SU-DHL-6 (cell line): ENCODE results near the gene ERMP1.

Source experiments
- H2AFZ ChIP-seq: fragments of 200-600 bp; sonication (generic); 2 replicates; pipeline ENCODE4 v1.6.1; 2014; ENCODE audit warnings: low read depth, mild to moderate bottlenecking, moderate library complexity, mixed read lengths, antibody characterized with exemption, low read length; ENCODE audit not compliant: severe bottlenecking
- H3F3A ChIP-seq: fragments of 200-600 bp; shearing (Covaris generic); 2 replicates; pipeline ENCODE4 v1.6.0; 2016; ENCODE audit warnings: antibody characterized with exemption, mild to moderate bottlenecking; ENCODE audit not compliant: insufficient read depth
- H3K27ac ChIP-seq: fragments of 200-600 bp; sonication (generic); 2 replicates; pipeline ENCODE4 v1.5.1; 2016; ENCODE audit warnings: low read depth, mild to moderate bottlenecking, low read length, moderate library complexity, mixed read lengths
- H3K27me3 ChIP-seq: fragments of 200-600 bp; sonication (generic), shearing (Covaris generic); 2 replicates; pipeline ENCODE4 v1.6.0; 2014; ENCODE audit warnings: mild to moderate bottlenecking, low read length
- H3K36me3 ChIP-seq: fragments of 200-600 bp; sonication (generic); 2 replicates; pipeline ENCODE4 v1.6.1; 2014; ENCODE audit warnings: mild to moderate bottlenecking, low read length, mixed read lengths
- H3K4me2 ChIP-seq: fragments of 300-600, 200-600 bp; shearing (Covaris generic), sonication (generic); 2 replicates; pipeline ENCODE4 v1.6.0; 2014; ENCODE audit warnings: low read length, low read depth, mild to moderate bottlenecking; ENCODE audit not compliant: poor library complexity, severe bottlenecking
- H3K4me3 ChIP-seq: fragments of 200-600 bp; sonication (generic); 2 replicates; pipeline ENCODE4 v1.5.1; 2014; ENCODE audit warnings: antibody characterized with exemption, low read length, mild to moderate bottlenecking, mixed read lengths; ENCODE audit not compliant: insufficient read depth, poor library complexity, severe bottlenecking
- H3K79me2 ChIP-seq: fragments of 200-600 bp; sonication (generic); 2 replicates; pipeline ENCODE4 v1.6.1; 2014; ENCODE audit warnings: mild to moderate bottlenecking, low read length, moderate library complexity; ENCODE audit not compliant: insufficient read depth
- H3K9ac ChIP-seq: fragments of 200-600 bp; sonication (generic); 2 replicates; pipeline ENCODE4 v1.7.0; 2014; ENCODE audit warnings: mild to moderate bottlenecking, low read length
- H3K9me2 ChIP-seq: fragments of 200-600 bp; sonication (generic); replicated peaks from 2 replicates; pipeline ENCODE4 v1.6.1; 2014; ENCODE audit warnings: low read length; ENCODE audit not compliant: insufficient read depth
- H3K9me3 ChIP-seq: fragments of 200-600 bp; sonication (generic); 2 replicates; pipeline ENCODE4 v1.6.1; 2014; ENCODE audit warnings: low read length, mixed read lengths; ENCODE audit not compliant: insufficient read depth
- H4K20me1 ChIP-seq: fragments of 200-600 bp; sonication (generic); 2 replicates; pipeline ENCODE4 v1.6.1; 2014; ENCODE audit warnings: low read depth, mild to moderate bottlenecking, antibody characterized with exemption, low read length, moderate library complexity, mixed read lengths
- EZH2phosphoT487 ChIP-seq: fragments of 200-600 bp; sonication (generic), shearing (Covaris generic); conservative IDR thresholded peaks from 2 replicates; pipeline ENCODE4 v1.6.1; 2018; ENCODE audit warnings: mild to moderate bottlenecking, antibody characterized with exemption, low read length, moderate library complexity, mixed read lengths
- TF ChIP-seq, protein P1 (sequence below): fragments of 200-600 bp; sonication (generic); IDR thresholded peaks from one replicate; pipeline ENCODE4 v1.5.1; 2017; ENCODE audit warnings: antibody characterized with exemption, mild to moderate bottlenecking, low read length, moderate library complexity; ENCODE audit not compliant: insufficient read depth, poor library complexity, severe bottlenecking

The ERMP1 gene

DNA sequence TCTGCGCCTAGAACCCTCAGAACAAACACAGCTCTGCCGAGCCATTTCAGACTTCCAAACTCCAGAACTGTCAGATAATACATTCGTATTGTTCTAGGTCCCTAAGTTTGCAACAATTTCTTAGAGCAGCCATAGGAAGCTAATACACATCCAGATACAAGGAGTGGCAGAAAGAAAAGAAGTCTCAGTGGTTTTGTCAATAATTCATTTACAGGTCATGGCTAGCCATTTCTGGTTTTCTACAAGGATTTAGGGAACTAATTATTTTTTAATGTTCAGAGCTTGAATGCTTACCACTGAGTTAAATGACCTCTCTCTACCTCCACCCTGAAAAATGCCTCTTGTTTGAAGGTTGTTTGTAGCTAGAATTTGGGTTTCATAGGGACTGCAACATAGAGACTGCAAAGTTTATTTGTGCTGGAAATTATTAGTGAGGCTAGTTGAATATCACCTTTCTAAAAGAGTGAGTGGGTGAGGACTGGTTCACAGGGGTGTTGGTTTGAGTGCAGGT, 15.5 kb upstream of the ERMP1 start:
- no peaks in the 10 kb centered on the region for H3K27me3 ChIP-seq
- TF ChIP-seq, protein P1, sequence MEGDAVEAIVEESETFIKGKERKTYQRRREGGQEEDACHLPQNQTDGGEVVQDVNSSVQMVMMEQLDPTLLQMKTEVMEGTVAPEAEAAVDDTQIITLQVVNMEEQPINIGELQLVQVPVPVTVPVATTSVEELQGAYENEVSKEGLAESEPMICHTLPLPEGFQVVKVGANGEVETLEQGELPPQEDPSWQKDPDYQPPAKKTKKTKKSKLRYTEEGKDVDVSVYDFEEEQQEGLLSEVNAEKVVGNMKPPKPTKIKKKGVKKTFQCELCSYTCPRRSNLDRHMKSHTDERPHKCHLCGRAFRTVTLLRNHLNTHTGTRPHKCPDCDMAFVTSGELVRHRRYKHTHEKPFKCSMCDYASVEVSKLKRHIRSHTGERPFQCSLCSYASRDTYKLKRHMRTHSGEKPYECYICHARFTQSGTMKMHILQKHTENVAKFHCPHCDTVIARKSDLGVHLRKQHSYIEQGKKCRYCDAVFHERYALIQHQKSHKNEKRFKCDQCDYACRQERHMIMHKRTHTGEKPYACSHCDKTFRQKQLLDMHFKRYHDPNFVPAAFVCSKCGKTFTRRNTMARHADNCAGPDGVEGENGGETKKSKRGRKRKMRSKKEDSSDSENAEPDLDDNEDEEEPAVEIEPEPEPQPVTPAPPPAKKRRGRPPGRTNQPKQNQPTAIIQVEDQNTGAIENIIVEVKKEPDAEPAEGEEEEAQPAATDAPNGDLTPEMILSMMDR = no peak
- no peak for TF ChIP-seq EZH2phosphoT487
- no peaks in the 10 kb centered on the region for H3K9me2 ChIP-seq
- H3K79me2 ChIP-seq = no peaks in the 10 kb centered on the region
- H3K9ac ChIP-seq = no peak overlapping the region
- H4K20me1 ChIP-seq = no peaks in the 10 kb centered on the region
- no peak overlapping the region for H3K4me2 ChIP-seq
- no peak overlapping the region for H3K27ac ChIP-seq
- no peaks in the 10 kb centered on the region for H3K36me3 ChIP-seq
- no peak overlapping the region for H2AFZ ChIP-seq
- no peaks in the 10 kb centered on the region for H3K9me3 ChIP-seq
- no peak overlapping the region for H3K4me3 ChIP-seq
- H3F3A ChIP-seq = no peaks in the 10 kb centered on the region

DNA sequence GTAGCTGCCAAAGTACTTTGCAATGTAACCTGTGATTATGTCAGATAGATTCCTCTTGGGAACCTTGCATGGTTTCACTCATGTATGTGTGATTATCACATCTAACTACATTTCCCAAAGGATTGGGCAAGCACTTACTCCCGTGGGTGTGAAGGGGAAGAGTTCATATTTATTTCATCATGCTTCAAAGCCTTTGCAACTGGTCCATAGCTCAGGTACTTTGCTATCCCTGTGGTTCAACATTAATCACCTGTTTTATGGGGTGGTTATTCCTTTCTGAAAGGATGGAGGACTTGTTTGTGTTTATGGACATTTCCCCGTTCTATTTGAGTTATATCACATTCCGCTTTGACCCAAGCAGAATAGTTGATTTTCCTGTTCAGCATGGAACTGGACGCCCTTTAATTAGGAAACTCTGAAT, 13.6 kb upstream of the ERMP1 start:
- no peaks in the 10 kb centered on the region for H3F3A ChIP-seq
- no peaks in the 10 kb centered on the region for H3K79me2 ChIP-seq
- H3K4me2 ChIP-seq = no peak overlapping the region
- no peak overlapping the region for H3K27ac ChIP-seq
- H3K27me3 ChIP-seq = no peaks in the 10 kb centered on the region
- no peaks in the 10 kb centered on the region for H3K36me3 ChIP-seq
- no peaks in the 10 kb centered on the region for H4K20me1 ChIP-seq
- no peaks in the 10 kb centered on the region for H3K9me2 ChIP-seq
- no peak for TF ChIP-seq EZH2phosphoT487
- TF ChIP-seq, protein P1 = no peak
- no peak overlapping the region for H3K9ac ChIP-seq
- H2AFZ ChIP-seq = no peak overlapping the region
- H3K4me3 ChIP-seq = no peak overlapping the region
- no peaks in the 10 kb centered on the region for H3K9me3 ChIP-seq

DNA sequence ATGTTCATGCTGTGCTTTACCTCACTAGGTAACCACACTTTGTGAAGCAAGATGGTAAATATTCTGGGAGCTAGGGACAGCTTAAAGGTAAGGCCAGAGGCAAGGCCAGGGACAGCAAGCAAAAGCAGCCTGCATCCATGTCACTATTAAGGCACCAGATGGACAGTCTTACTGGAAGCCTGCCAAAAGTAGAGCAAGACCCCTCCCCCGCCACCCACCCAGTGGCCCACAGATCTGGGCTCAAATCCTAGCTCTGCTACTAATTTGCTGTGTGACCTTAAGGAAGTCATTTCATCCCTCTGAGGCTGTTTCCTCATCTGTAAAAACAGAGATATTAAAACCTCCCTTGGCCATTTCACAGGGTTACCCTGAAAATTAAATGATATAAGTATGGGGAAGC, 13.2 kb upstream of the ERMP1 start:
- no peak overlapping the region for H2AFZ ChIP-seq
- TF ChIP-seq EZH2phosphoT487 = no peak
- TF ChIP-seq, protein P1 = no peak
- no peak overlapping the region for H3K9ac ChIP-seq
- H3F3A ChIP-seq = no peaks in the 10 kb centered on the region
- H4K20me1 ChIP-seq = no peaks in the 10 kb centered on the region
- H3K4me3 ChIP-seq = no peak overlapping the region
- H3K9me3 ChIP-seq = no peaks in the 10 kb centered on the region
- no peaks in the 10 kb centered on the region for H3K27me3 ChIP-seq
- no peaks in the 10 kb centered on the region for H3K79me2 ChIP-seq
- no peak overlapping the region for H3K27ac ChIP-seq
- H3K36me3 ChIP-seq = no peaks in the 10 kb centered on the region
- H3K4me2 ChIP-seq = no peak overlapping the region
- H3K9me2 ChIP-seq = no peaks in the 10 kb centered on the region
